GM12891 (cell line): Measurements from ENCODE around the gene STAM.

Experiments
- POLR2A ChIP-seq: IDR thresholded peaks from 2 replicates; pipeline ENCODE4 v1.6.1; 2011; ENCODE audit warnings: low read depth, low read length, control low read depth
- POLR2AphosphoS5 ChIP-seq: IDR thresholded peaks from 2 replicates; pipeline ENCODE4 v1.6.1; 2011; ENCODE audit warnings: low read depth, low read length, control low read depth
- SPI1 ChIP-seq: IDR thresholded peaks from 2 replicates; pipeline ENCODE4 v1.6.1; 2011; ENCODE audit warnings: low read depth, low read length, control low read depth

DNA sequence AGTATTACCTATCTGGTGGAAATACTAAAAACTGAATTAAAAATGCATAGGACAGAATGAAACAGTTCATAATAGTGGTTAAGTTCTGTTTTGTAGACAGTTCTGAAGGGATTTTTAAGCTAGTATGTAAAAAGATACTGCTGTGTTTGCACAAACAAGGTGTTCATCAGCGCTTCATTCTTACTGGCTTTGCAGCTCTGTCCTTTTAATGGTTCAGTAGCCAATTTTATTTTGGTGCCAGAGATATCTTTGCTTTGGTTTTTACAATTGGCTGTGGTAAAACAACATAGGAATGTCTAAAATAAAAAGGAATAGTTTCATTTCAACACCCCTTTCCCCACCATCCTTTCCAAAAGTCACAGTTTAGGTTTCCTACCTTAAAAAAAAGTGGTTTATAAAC lies 33.0 kb downstream of the STAM start:
- TF ChIP-seq POLR2A (no peak), SPI1 (no peak), POLR2AphosphoS5 (no peak)
